ENCODE results near the gene C14orf132. TPM values are rescaled to one million over a fixed set of nuclear protein-coding genes. Genes with fewer than 3 reads are reported as not detected.

Gene C14orf132
- total RNA-seq, 2 donors from 2014 or later: 1.3 to 2.8 TPM

GRCh38 chr14:96103075-96103474, 63.9 kb downstream of the C14orf132 start:
- no peak for ATAC-seq (replicated peaks)
- Mint-ChIP-seq H3K36me3 (ENCODE audit: low read depth) (no peaks in the 10 kb centered on the region), H3K27me3 (peaks cover 3% of the 10 kb centered on the region), H3K4me1 (no peaks in the 10 kb centered on the region), H3K4me3 (no peak overlapping the region), H3K9me3 (no peaks in the 10 kb centered on the region), H3K27ac (no peak overlapping the region)

DNA sequence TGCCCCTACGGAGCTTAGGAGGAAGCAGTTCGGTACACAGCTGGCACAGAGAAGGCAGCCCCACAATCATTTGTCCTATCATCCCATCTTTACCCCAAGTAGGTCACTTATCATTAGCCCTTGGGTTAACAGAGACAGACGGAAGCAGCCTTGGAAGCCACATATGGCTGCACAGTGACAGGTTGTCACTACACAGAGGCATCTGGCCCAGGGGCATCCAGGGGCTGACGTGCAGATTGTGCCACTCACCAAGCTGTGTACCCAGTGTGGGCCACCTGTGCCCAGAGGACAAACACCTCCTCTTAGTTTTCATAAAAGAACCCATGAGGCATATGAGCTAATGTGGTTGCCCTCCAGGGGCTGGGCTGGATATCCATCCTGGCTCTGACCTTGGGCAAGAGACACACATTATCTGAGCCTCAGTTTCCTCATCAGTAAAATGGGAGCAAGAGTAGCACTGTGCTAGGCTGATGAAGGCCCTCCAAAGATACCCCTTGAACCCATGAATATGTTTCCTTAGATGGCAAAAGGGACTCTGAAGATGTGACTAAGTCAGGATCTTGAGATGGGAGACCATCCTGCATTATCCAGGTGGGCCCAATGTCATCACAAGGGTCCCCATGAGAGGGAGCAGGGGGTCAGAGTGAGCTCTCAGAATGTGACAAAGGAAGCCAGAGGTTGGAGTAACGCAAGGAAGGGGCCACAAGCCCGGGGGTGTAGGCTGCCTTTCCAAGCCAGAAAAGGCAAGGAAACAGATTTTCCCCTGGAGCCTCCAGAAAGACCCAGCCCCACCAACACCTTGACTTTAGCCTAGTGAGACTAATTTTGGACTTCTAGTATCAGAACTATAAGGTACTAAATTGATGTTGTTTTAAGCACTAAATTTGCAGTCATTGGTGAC, 64.6 kb downstream of the C14orf132 start:
- H3K4me3 Mint-ChIP-seq: no peak overlapping the region
- no peak overlapping the region for H3K27ac Mint-ChIP-seq
- H3K9me3 Mint-ChIP-seq: no peaks in the 10 kb centered on the region
- H3K4me1 Mint-ChIP-seq: peaks cover under 1% of the 10 kb centered on the region
- no peak for ATAC-seq (replicated peaks)
- H3K27me3 Mint-ChIP-seq: peaks cover 3% of the 10 kb centered on the region
- no peaks in the 10 kb centered on the region for H3K36me3 Mint-ChIP-seq (ENCODE audit: low read depth)

- H3K27ac Mint-ChIP-seq: no peak overlapping the region
- no peaks in the 10 kb centered on the region for H3K9me3 Mint-ChIP-seq
- peaks cover 6% of the 10 kb centered on the region for H3K4me1 Mint-ChIP-seq
- no peaks in the 10 kb centered on the region for H3K36me3 Mint-ChIP-seq (ENCODE audit: low read depth)
- no peak overlapping the region for H3K4me3 Mint-ChIP-seq
- H3K27me3 Mint-ChIP-seq: peaks cover 3% of the 10 kb centered on the region
- no peak for ATAC-seq (replicated peaks)
These were observed 65.4 kb downstream of the C14orf132 start for GRCh38 chr14:96104469-96105057.

- no peak overlapping the region for H3K4me3 Mint-ChIP-seq
- H3K27ac Mint-ChIP-seq: no peak overlapping the region
- no peaks in the 10 kb centered on the region for H3K9me3 Mint-ChIP-seq
- peaks cover 6% of the 10 kb centered on the region for H3K4me1 Mint-ChIP-seq
- ATAC-seq (replicated peaks): no peak
- no peaks in the 10 kb centered on the region for H3K36me3 Mint-ChIP-seq (ENCODE audit: low read depth)
- H3K27me3 Mint-ChIP-seq: peaks cover 3% of the 10 kb centered on the region
These were observed 66.1 kb downstream of the C14orf132 start for GRCh38 chr14:96105089-96105925.

- H3K27me3 Mint-ChIP-seq: peaks cover 3% of the 10 kb centered on the region
- H3K4me3 Mint-ChIP-seq: no peak overlapping the region
- ATAC-seq (replicated peaks): no peak
- no peak overlapping the region for H3K27ac Mint-ChIP-seq
- H3K9me3 Mint-ChIP-seq: no peaks in the 10 kb centered on the region
- H3K36me3 Mint-ChIP-seq (ENCODE audit: low read depth): no peaks in the 10 kb centered on the region
- peaks cover 6% of the 10 kb centered on the region for H3K4me1 Mint-ChIP-seq
These were observed 66.8 kb downstream of the C14orf132 start for GRCh38 chr14:96105926-96106441.

DNA sequence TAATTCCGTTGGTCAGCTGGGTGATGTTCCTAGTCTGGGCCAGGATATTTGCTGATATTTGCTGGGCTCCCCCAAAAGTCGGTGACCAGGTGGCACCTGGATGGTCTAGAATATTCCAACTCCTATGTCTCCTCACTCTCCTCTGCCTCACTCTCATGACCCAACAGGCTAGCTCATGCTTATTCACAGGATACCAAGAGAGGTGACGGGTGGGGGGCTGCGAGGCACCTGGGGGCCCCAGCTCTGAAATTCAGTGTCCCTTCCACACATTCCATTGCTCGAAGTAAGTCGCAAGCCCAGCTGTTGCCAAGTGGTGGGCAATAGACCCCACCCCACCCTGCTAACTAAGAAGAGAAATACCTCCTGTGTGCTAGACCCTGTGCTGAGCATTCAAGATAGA, 67.7 kb downstream of the C14orf132 start:
- no peak for ATAC-seq (replicated peaks)
- H3K27ac Mint-ChIP-seq: no peak overlapping the region
- H3K4me3 Mint-ChIP-seq: no peak overlapping the region
- H3K9me3 Mint-ChIP-seq: no peaks in the 10 kb centered on the region
- peaks cover 3% of the 10 kb centered on the region for H3K27me3 Mint-ChIP-seq
- H3K4me1 Mint-ChIP-seq: peaks cover 6% of the 10 kb centered on the region
- H3K36me3 Mint-ChIP-seq (ENCODE audit: low read depth): no peaks in the 10 kb centered on the region

DNA sequence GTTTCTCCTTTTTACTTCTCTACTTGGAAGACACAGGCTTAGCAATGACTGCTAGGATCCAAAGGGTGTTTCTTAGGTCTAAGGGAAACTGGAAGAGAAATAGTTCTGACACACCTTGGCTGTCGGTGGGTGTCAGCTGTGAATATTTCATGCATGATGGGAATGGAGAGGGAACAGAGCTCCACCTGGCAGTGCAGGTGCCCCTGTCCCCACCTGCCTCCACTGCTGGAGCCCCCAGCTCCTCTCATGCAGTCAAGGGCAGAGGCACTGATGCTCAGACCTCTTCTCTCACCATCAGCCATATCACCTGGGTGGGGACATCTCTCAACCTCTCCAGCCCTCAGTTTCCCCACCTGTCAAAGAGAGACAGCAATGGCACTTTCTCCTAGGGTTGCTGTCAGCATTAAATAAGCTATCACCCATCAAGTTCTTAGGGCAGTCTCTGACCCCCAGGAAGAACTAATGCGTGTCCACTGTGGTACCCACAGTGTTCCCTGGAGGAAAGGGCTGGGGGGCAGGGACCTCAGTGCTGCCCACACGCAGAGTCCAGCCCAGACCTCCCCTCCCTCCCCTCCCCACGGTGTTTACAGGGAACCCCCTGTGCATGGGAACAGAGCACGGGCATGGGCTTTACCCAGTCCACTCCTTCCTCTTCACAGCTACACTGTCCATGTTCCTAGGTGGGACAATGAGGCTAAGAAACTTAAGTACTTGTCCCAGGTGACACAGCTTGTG, 69.1 kb downstream of the C14orf132 start:
- H3K27ac Mint-ChIP-seq: no peak overlapping the region

DNA sequence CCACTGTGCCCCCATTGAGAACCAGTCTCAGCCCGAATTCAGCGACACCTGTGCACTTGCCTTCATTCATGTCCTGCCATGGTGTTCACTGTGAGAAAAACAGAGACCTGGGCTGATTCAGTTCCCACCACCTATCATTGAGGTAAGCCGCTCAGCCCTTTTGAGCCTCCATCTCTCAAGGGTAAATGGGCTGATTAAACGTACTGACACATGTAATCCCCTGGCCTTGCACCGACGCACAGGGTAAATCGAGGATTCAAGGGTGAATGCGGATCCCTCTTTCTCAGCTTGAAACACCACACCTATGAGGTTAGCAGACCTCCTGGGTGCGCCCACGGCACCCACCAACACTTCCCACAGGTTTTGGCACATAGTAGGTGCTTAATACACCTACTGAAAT, 69.7 kb downstream of the C14orf132 start:
- peaks cover 3% of the 10 kb centered on the region for H3K27me3 Mint-ChIP-seq
- no peak for ATAC-seq (replicated peaks)
- peaks cover 6% of the 10 kb centered on the region for H3K4me1 Mint-ChIP-seq
- no peaks in the 10 kb centered on the region for H3K36me3 Mint-ChIP-seq (ENCODE audit: low read depth)
- no peak overlapping the region for H3K27ac Mint-ChIP-seq
- H3K9me3 Mint-ChIP-seq: no peaks in the 10 kb centered on the region
- no peak overlapping the region for H3K4me3 Mint-ChIP-seq

More for the DNA sequence above, 69.1 kb downstream of the C14orf132 start:
- H3K4me3 Mint-ChIP-seq: no peak overlapping the region
- H3K27me3 Mint-ChIP-seq: peaks cover 3% of the 10 kb centered on the region
- H3K36me3 Mint-ChIP-seq (ENCODE audit: low read depth): no peaks in the 10 kb centered on the region
- peaks cover 6% of the 10 kb centered on the region for H3K4me1 Mint-ChIP-seq
- H3K9me3 Mint-ChIP-seq: no peaks in the 10 kb centered on the region
- ATAC-seq (replicated peaks): no peak

- Mint-ChIP-seq H3K36me3 (ENCODE audit: low read depth) (no peaks in the 10 kb centered on the region), H3K27me3 (peaks cover 3% of the 10 kb centered on the region), H3K9me3 (no peaks in the 10 kb centered on the region), H3K27ac (no peak overlapping the region), H3K4me1 (peaks cover 6% of the 10 kb centered on the region), H3K4me3 (no peak overlapping the region)
- ATAC-seq (replicated peaks): no peak
These were observed 70.6 kb downstream of the C14orf132 start for GRCh38 chr14:96109596-96110355.

DNA sequence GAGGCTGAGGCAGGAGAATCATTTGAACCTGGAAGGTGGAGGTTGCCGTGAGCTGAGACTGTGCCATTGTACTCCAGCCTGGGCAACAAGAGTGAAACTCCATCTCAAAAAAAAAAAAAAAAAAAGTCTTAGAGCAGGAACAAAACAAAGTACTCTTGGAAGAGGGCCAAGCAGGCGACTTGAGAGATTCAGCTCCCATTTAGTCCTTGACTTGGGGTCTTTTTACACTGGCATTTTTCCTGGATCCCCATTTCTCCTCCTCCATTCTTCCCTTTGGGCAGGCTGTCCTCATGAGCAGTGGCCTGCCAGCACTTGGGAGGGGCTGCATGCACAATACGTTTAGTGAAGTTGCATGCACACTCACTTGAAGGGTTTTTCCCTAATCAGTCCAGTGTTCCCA, 72.9 kb downstream of the C14orf132 start:
- Mint-ChIP-seq H3K36me3 (ENCODE audit: low read depth) (no peaks in the 10 kb centered on the region), H3K27me3 (peaks cover 3% of the 10 kb centered on the region), H3K4me1 (peaks cover 9% of the 10 kb centered on the region), H3K27ac (no peak overlapping the region), H3K9me3 (no peaks in the 10 kb centered on the region), H3K4me3 (no peak overlapping the region)
- no peak for ATAC-seq (replicated peaks)

DNA sequence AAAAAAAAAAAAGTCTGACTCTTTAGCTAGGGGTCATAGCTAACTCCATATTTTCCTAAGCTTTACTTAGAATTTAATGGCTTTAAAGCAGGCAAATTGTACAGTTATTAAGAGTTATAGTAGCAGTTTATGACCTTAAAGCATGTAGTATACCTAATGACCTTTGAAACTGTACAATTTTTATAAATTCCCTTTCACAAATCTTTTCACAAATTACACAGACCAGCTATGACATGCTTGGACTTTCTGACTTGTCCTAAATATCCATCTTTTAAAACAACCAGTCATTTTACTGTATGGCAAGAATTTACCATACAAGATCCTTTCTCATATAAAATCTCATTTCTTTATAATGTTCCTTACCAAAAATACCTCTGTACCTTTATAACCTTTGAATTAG, 74.8 kb downstream of the C14orf132 start:
- peaks cover 9% of the 10 kb centered on the region for H3K4me1 Mint-ChIP-seq
- no peak for ATAC-seq (replicated peaks)
- H3K9me3 Mint-ChIP-seq: no peaks in the 10 kb centered on the region
- H3K27me3 Mint-ChIP-seq: no peaks in the 10 kb centered on the region
- no peaks in the 10 kb centered on the region for H3K36me3 Mint-ChIP-seq (ENCODE audit: low read depth)
- no peak overlapping the region for H3K4me3 Mint-ChIP-seq
- no peak overlapping the region for H3K27ac Mint-ChIP-seq

DNA sequence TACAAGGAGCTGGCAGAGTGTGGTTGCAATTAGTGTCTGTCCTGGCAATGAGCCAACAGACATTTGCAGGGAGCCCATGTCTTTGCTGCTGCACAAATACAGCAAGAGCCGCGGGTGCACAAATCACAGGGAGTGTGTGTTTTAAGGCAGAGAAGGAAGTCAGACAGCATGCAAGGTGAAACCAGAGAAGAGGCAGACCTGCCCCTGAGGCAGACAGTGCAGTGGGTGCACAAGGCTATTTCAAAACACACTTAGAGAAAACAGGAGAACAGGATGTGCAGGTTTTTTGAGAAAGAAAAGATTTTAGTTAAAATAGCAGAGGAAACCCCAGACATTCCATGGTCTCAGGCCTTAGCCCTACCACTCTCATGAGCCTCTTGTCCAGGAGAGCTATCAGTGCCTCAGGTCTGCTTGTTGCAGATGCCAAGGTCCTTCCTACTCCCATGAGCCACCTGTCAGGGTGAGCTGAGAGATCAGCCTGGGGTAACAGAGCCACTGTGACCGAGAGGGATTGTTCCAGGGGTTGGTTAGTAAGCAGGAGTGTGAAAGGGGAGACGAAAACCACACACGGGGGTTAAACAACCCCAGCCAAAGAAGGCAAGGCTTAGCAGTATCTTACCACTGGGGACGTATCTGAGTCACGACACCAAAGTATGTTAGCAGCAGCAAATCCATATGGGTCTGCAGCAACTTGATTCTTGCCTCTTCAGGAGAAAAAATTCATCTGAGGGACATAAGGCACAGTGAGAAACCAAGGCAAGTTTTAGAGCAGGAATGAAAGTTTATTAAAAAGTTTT, 78.1 kb downstream of the C14orf132 start:
- ATAC-seq (replicated peaks): no peak
- Mint-ChIP-seq H3K27me3 (no peaks in the 10 kb centered on the region), H3K36me3 (ENCODE audit: low read depth) (no peaks in the 10 kb centered on the region), H3K4me1 (peaks cover 5% of the 10 kb centered on the region), H3K27ac (no peak overlapping the region), H3K4me3 (no peak overlapping the region), H3K9me3 (no peaks in the 10 kb centered on the region)

GRCh38 chr14:96117960-96118359, 78.8 kb downstream of the C14orf132 start:
- Mint-ChIP-seq H3K4me1 (peaks cover 5% of the 10 kb centered on the region), H3K36me3 (ENCODE audit: low read depth) (no peaks in the 10 kb centered on the region), H3K27me3 (no peaks in the 10 kb centered on the region), H3K9me3 (no peaks in the 10 kb centered on the region), H3K4me3 (no peak overlapping the region), H3K27ac (no peak overlapping the region)
- ATAC-seq (replicated peaks): no peak

Data from activated T-helper 17 cell treated with anti-CD3 and anti-CD28 coated beads, Interleukin-2, amount 50 U/mL, for 72 hours (primary cell).